Glomerular visceral epithelial cell (primary cell): ENCODE data around the gene IL10RB.

ENCODE experiments used
- DNase-seq: peaks from one replicate; pipeline ENCODE4 v3.0.0-alpha.2; 2016; ENCODE audit errors: extremely low spot score

The IL10RB gene

DNA sequence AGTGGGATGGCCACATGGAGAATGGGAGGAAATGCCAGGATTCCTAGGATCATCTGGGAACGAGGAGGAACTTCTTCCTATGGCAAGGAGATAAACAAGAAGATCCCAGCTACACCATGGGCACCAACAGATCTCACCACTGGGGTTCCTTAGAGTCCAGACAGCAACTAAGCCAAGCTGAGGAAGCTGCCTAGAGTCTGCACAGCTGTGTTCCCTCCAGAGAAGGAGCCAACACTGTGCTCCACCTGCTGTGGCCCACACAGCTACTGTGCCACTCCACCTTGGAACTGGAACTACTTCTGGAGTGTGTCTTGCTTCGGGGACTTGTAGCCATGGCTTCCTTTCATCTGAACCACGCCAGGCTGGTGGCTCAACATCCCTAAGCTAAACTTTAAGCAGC lies 64.6 kb downstream of the IL10RB start:
- no peak for DNase-seq

DNA sequence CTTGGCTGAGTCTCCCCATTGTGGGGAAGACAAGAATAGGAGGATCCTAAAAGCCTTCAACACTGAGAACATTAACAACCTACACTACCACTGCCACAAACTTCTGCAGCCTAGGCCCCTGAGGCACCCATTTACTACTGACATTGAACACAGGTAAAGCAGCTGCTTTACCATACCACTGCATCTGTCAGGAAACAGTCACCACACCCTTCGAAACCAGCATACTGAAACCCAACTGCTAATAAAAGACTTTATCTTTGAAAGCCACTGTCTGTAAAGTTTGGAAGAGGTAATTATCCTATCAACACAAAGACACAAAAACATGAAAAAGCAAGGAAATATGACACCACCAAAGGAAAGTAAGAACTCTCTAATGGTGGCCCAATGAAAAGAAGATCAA lies 66.0 kb downstream of the IL10RB start:
- DNase-seq: no peak

DNA sequence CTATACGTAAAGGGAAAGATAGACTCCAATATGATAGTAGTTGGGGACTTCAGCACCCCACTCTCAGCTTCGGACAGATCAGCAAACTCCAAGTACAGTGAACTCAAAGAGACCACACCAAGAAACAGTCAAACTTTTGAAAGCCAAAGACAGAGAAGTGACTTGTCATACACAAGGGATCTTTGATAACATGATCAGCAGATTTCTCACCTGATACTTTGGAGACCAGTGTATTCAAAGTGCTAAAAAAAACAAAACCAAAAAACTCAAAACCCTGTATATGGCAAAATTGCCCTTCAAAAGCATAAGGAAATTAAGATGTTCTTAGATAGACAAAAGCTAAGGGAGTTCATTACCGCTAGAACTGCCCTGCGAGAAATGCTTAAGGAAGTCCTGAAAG lies 68.0 kb downstream of the IL10RB start:
- no peak for DNase-seq

DNA sequence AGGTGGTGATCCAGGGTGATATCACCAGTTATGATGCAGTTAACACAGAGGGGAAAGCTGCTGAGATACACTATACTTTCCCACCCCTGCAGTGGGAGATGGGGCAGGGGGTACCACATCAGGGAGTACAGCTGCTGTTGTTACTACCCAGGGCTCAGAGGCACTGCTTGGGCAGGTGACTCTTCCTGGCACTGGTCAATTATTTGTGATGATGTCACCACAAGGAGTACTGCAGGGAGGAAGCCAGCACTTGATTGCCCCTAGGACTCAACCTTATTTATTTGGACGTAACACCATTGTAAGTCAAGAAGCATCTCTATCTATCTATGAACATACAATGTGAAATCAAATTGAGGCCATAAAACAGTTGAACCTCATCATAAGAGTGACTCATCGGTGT lies 68.7 kb downstream of the IL10RB start:
- DNase-seq: no peak

DNA sequence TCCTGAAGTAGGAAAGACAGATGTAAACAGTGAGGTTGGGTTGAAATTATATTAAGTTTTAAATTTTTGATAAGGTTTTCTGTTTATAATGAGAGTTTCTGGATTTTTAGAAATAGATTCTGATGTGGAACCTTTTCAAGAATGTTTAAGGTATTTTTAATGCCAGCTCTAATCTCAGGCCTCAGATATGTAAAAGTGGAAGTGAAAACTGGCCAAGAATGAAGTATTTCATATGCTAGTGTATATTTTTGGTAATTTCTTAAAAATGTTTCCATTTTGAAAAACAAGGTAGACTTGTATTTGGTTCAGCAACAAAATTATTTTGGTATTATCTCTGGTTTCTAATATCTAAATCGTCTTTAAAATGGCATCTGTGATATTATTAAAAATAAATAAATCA lies 73.0 kb downstream of the IL10RB start:
- no peak for DNase-seq

DNA sequence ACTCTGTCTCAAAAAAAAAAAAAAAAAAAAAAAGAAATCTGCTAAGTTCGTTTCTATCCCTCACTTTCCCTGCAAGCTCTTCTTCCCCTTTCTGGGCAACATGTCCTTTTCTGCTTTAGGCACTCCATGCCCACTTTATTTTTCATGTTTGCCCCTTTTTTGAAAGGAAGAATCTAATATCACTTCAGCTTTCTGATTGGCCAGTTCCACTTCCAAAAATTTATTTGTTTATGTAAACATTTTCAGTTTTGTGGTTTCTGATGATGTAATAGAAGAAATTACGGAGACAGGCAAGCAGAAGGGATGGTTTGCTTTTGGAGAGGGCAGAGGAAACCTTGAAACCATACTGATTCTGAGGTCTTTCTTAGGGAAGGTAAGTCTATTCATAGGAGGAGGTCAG lies 73.8 kb downstream of the IL10RB start:
- no peak for DNase-seq

DNA sequence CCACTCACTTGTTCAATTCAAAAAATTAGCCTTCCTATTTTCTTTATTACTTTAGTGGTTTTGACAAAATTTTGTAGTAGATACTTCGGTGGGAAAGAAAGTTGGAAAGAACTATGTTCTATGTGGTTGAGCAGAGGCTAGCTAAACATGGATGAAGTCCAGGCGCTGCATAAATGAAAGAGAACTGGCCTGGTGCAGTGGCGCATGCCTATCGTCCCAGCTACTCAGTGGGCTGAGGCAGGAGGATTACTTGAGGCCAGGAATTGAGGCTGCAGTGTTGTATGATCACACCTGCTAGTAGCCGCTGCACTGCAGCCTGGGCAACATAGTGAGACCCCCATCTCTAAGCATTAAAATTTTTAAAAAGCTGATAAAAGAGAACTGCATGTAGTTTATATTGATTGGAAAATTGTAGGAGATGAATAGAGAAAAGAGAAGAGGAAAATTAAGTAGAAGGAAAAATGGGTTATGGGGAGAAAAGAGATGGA lies 79.6 kb downstream of the IL10RB start:
- no peak for DNase-seq
